Thyroid gland (tissue), 4 donors: ENCODE data around the gene UMODL1.

ENCODE experiments used
- CTCF ChIP-seq, 6 experiments: fragments of 200-600 bp in 3 of 6; fragments of 450-650 bp in 3 of 6; sonication (generic) in 3 of 6; IDR thresholded peaks; one replicate each; pipeline ENCODE4 v1.5.1; 2016 to 2019; ENCODE audit warnings: antibody characterized with exemption in 6 of 6, mild to moderate bottlenecking in 2 of 6, inconsistent platforms in 1 of 6, moderate library complexity in 1 of 6
- POLR2A ChIP-seq, 2 donors: fragments of 450-650 bp; IDR thresholded peaks; one replicate each; pipeline ENCODE4 v1.6.1; 2017; ENCODE audit warnings: antibody characterized with exemption in 2 of 2, mild to moderate bottlenecking in 2 of 2, moderate library complexity in 1 of 2

GRCh38 chr21:42032266-42032665 lies 38.9 kb upstream of the UMODL1 start:
- TF ChIP-seq CTCF (IDR thresholded peaks at IDR 0.05) (no peak), POLR2A (IDR thresholded peaks at IDR 0.05) (no peak)
